ENCODE data around the gene CGB3. TPM values are rescaled to one million over a fixed set of nuclear protein-coding genes. Genes with fewer than 3 reads are reported as not detected.

Gene CGB3
- total RNA-seq, 1 experiment from 2014 or later = not detected

GRCh38 chr19:48994035-48994386 is 30.1 kb downstream of the CGB3 start:
- intact Hi-C loops (cut with micrococcal nuclease) = loop anchor here (10.0 kb wide), 1 partner anchor 81 kb away; the partner anchor contains the start of gene KCNA7
- Histone ChIP-seq H3F3A (ENCODE audit: low read length, unreplicated experiment) (no peaks in the 10 kb centered on the region), H3K9me3 (ENCODE audit: low read length) (no peaks in the 10 kb centered on the region), H3K4me2 (ENCODE audit: low read length) (peak overlapping the region; percentile 91), H3K4me1 (ENCODE audit: insufficient read depth, low read length) (peaks cover 6% of the 10 kb centered on the region; the same call in 1 of the 2 replicates), H4K20me1 (ENCODE audit: low read length) (0 out of 2 replicates have a peak, but pooled peaks cover 4% of the 10 kb centered on the region), H3K27ac (ENCODE audit: low read length) (peak overlapping the region; percentile 25), H3K27me3 (ENCODE audit: low read length) (no peaks in the 10 kb centered on the region), H3K9ac (ENCODE audit: low read length) (peak overlapping the region; percentile 89), H2AFZ (ENCODE audit: low read length) (peak overlapping the region; percentile 67), H3K9me2 (replicated peaks; ENCODE audit: low read length) (no peaks in the 10 kb centered on the region), H3K4me3 (ENCODE audit: low read length) (peak overlapping the region; percentile 93), H3K36me3 (ENCODE audit: low read depth, low read length) (no peaks in the 10 kb centered on the region), H3K79me2 (ENCODE audit: low read length) (peaks cover 76% of the 10 kb centered on the region)
- no peak for DNase-seq
- ChIA-PET POLR2A (ENCODE audit: unreplicated experiment) (interaction anchor here (0.5 to 0.6 kb wide), 4 partner anchors 12 to 418 kb away, joined by 3 to 8 read pairs (median 3); partner anchors contain the start of gene DHDH), CTCF (interaction anchor here (0.7 to 1.3 kb wide), 6 partner anchors 15 to 182 kb away, joined by 3 to 7 read pairs (median 4); no protein-coding TSS in a partner anchor)
- BruUV-seq (replicated peaks) = TSS peak; percentile 79
- no peak for ATAC-seq
- TF ChIP-seq CTCF (conservative IDR thresholded peaks at IDR 0.05; ENCODE audit: low read depth, low read length) (no peak), EZH2phosphoT487 (IDR thresholded peaks at IDR 0.05; ENCODE audit: borderline replicate concordance, low read length) (no peak), EZH2 (IDR thresholded peaks at IDR 0.05; ENCODE audit: low read length, unreplicated experiment) (no peak)

GRCh38 chr19:48993175-48994034 is 30.7 kb downstream of the CGB3 start, which contains the start of the genes GYS1 and RUVBL2:
Gene GYS1 (minus strand): TSS chr19:48993309. CDS start chr19:48993112, 197 bp downstream.
Gene RUVBL2 (plus strand): TSS chr19:48993887. CDS start chr19:48993912, 25 bp downstream.
- H4K20me1 ChIP-seq (ENCODE audit: low read length) = 0 out of 2 replicates have a peak, but pooled peaks cover 4% of the 10 kb centered on the region
- peaks cover 6% of the 10 kb centered on the region; the same call in 1 of the 2 replicates for H3K4me1 ChIP-seq (ENCODE audit: insufficient read depth, low read length)
- peak within 1 kb of the TSS; percentile 73 for H2AFZ ChIP-seq (ENCODE audit: low read length)
- no peaks in the 10 kb centered on the region for H3K27me3 ChIP-seq (ENCODE audit: low read length)
- H3K9me3 ChIP-seq (ENCODE audit: low read length) = no peaks in the 10 kb centered on the region
- H3K36me3 ChIP-seq (ENCODE audit: low read depth, low read length) = no peaks in the 10 kb centered on the region
- H3K79me2 ChIP-seq (ENCODE audit: low read length) = peaks cover 76% of the 10 kb centered on the region
- peak within 1 kb of the TSS; percentile 89 for H3K9ac ChIP-seq (ENCODE audit: low read length)
- peak within 1 kb of the TSS; percentile 98 for H3K4me2 ChIP-seq (ENCODE audit: low read length)
- ATAC-seq (peak; percentile 92), DNase-seq (peak; percentile 98)
- H3K27ac ChIP-seq (ENCODE audit: low read length) = peak within 1 kb of the TSS; percentile 36
- ChIA-PET CTCF (interaction anchor here (0.5 to 1.3 kb wide), 16 partner anchors 10 to 802 kb away, joined by 3 to 9 read pairs (median 3); partner anchors contain the start of gene HRC), POLR2A (ENCODE audit: unreplicated experiment) (interaction anchor here (0.5 to 0.9 kb wide), 15 partner anchors 10 to 754 kb away, joined by 3 to 8 read pairs (median 4); partner anchors contain the start of genes BAX, CGB7 and DHDH)
- no peaks in the 10 kb centered on the region for H3K9me2 ChIP-seq (replicated peaks; ENCODE audit: low read length)
- intact Hi-C loops (cut with micrococcal nuclease) = loop anchor here (10.0 kb wide), 1 partner anchor 81 kb away; the partner anchor contains the start of gene KCNA7
- H3K4me3 ChIP-seq (ENCODE audit: low read length) = peak within 1 kb of the TSS; percentile 93
- TF ChIP-seq CTCF (conservative IDR thresholded peaks at IDR 0.05; ENCODE audit: low read depth, low read length) = peak; percentile 72
- TF ChIP-seq EZH2phosphoT487 (IDR thresholded peaks at IDR 0.05; ENCODE audit: borderline replicate concordance, low read length) = no peak
- H3F3A ChIP-seq (ENCODE audit: low read length, unreplicated experiment) = no peaks in the 10 kb centered on the region
- BruUV-seq (replicated peaks) = no TSS peak
